K562 (cell line): ENCODE data around the gene SERTAD3. TPM values are rescaled to one million over a fixed set of nuclear protein-coding genes. Genes with fewer than 3 reads are reported as not detected.

ENCODE experiments used
- BHLHE40 ChIP-seq: IDR thresholded peaks from 2 replicates; pipeline ENCODE4 v1.6.1; 2011; ENCODE audit warnings: low read length, improper control_type of control experiment
- C11orf30 ChIP-seq: fragments of 450-650 bp; IDR thresholded peaks from 2 replicates; pipeline ENCODE4 v1.6.1; 2016; ENCODE audit warnings: low read depth, mild to moderate bottlenecking
- ETV5 ChIP-seq: sonication (generic); formaldehyde crosslinking; IDR thresholded peaks from 2 replicates; pipeline ENCODE4 v1.4.0; 2020; ENCODE audit warnings: low read depth, mild to moderate bottlenecking, missing genetic modification reagents
- HLTF ChIP-seq: fragments of 450-650 bp; IDR thresholded peaks from 2 replicates; pipeline ENCODE4 v1.6.1; 2016
- HNRNPH1 ChIP-seq: fragments of 200-400 bp; formaldehyde crosslinking; optimal IDR thresholded peaks from 2 replicates; pipeline ENCODE3; 2017; ENCODE audit warnings: low read depth, mild to moderate bottlenecking, low read length, moderate library complexity
- MTF1 ChIP-seq: fragments of 250-450 bp; sonication (Bioruptor Pico); IDR thresholded peaks from 2 replicates; pipeline ENCODE4 v1.9.0; 2021; ENCODE audit warnings: moderate library complexity, mild to moderate bottlenecking, inconsistent platforms, borderline replicate concordance
- NR1H2 ChIP-seq: sonication (generic); formaldehyde crosslinking; IDR thresholded peaks from 2 replicates; pipeline ENCODE4 v1.4.0; 2020; ENCODE audit warnings: mild to moderate bottlenecking, missing genetic modification reagents
- NRF1 ChIP-seq, 2 experiments: fragments of 450-650 bp; IDR thresholded peaks in 1 of 2; conservative IDR thresholded peaks in 1 of 2; 2 replicates each; pipeline ENCODE4 v1.6.1; 2014; ENCODE audit warnings: mild to moderate bottlenecking in 2 of 2
- RBBP5 ChIP-seq: fragments of 200-600 bp; sonication (generic); IDR thresholded peaks from 2 replicates; pipeline ENCODE4 v1.6.1; 2012; ENCODE audit warnings: borderline replicate concordance, mild to moderate bottlenecking, low read length, control low read depth, inconsistent platforms; ENCODE audit not compliant: insufficient read depth, poor library complexity, severe bottlenecking
- SMAD3 ChIP-seq: fragments of 450-650 bp; formaldehyde crosslinking; conservative IDR thresholded peaks from 2 replicates; pipeline ENCODE4 v1.4.0; 2020; ENCODE audit warnings: mild to moderate bottlenecking
- SMARCE1 ChIP-seq: fragments of 450-650 bp; IDR thresholded peaks from 2 replicates; pipeline ENCODE4 v1.7.1; 2016; ENCODE audit warnings: mild to moderate bottlenecking
- SRSF9 ChIP-seq: fragments of 200-400 bp; formaldehyde crosslinking; IDR thresholded peaks from 2 replicates; pipeline ENCODE4 v1.6.1; 2017; ENCODE audit warnings: low read depth, low read length, borderline replicate concordance
- ZNF431 ChIP-seq: sonication (generic); formaldehyde crosslinking; IDR thresholded peaks from 2 replicates; pipeline ENCODE4 v1.8.0; 2022; ENCODE audit warnings: mild to moderate bottlenecking, missing genetic modification reagents
- polyA plus RNA-seq, 8 experiments: library from polyadenylated mRNA; depleted of rRNA in 4 of 8; stranded (reverse) in 5 of 8; unstranded in 3 of 8; fragments of >200 nt; fragmentation: Nextera tagmentation in 2 of 8; fragmentation: Illumina TruSeq in 1 of 8; extraction: Ambion mirVana in 2 of 8; extraction: Trizol in 1 of 8; gene quantifications; 2 replicates each; pipeline versions ENCODE4 v1.2.1 to v1.2.3, GENCODE V29; 2011 to 2014; ENCODE audit warnings: inconsistent platforms in 1 of 8, missing spikeins in 1 of 8
- total RNA-seq, 7 experiments: library from RNA; depleted of rRNA in 6 of 7; stranded (reverse); fragments of >200 nt in 6 of 7; fragmentation: Illumina TruSeq in 2 of 7; extraction: Trizol in 2 of 7; gene quantifications; 2 replicates each; pipeline versions ENCODE4 v1.2.1 to v1.2.3, GENCODE V29; 2011 to 2021; ENCODE audit warnings: low replicate concordance in 1 of 7
- TF ChIP-seq, protein P1 (sequence below): sonication (generic); formaldehyde crosslinking; IDR thresholded peaks from 2 replicates; pipeline ENCODE4 v1.8.1; 2023; ENCODE audit warnings: missing genetic modification reagents, mild to moderate bottlenecking, borderline replicate concordance
- TF ChIP-seq, protein P2 (sequence below), 2 experiments: fragments of 450-650 bp; conservative IDR thresholded peaks; 2 replicates each; pipeline ENCODE4 v1.6.1; 2017; ENCODE audit warnings: mild to moderate bottlenecking in 2 of 2, moderate library complexity in 2 of 2
- TF ChIP-seq, protein P3 (sequence below): fragments of 250-450 bp; sonication (Bioruptor Pico); IDR thresholded peaks from 2 replicates; pipeline ENCODE4 v1.8.0; 2022; ENCODE audit warnings: moderate library complexity, mild to moderate bottlenecking, inconsistent platforms
- TF ChIP-seq, protein P4 (sequence below): fragments of 250-450 bp; sonication (Bioruptor Pico); IDR thresholded peaks from 2 replicates; pipeline ENCODE4 v1.8.0; 2022; ENCODE audit warnings: moderate library complexity, mild to moderate bottlenecking, inconsistent platforms
- TF ChIP-seq, protein P5 (sequence below): fragments of 250-450 bp; sonication (Bioruptor Pico); IDR thresholded peaks from 2 replicates; pipeline ENCODE4 v1.6.1; 2021; ENCODE audit warnings: mild to moderate bottlenecking

The SERTAD3 gene
- total and polyA plus RNA-seq, 9 of the 15 experiments (the other 6 are each of a cell fraction or from before 2014, with no cell fraction given): 5.4 to 28.9 (median 17.5) TPM

DNA sequence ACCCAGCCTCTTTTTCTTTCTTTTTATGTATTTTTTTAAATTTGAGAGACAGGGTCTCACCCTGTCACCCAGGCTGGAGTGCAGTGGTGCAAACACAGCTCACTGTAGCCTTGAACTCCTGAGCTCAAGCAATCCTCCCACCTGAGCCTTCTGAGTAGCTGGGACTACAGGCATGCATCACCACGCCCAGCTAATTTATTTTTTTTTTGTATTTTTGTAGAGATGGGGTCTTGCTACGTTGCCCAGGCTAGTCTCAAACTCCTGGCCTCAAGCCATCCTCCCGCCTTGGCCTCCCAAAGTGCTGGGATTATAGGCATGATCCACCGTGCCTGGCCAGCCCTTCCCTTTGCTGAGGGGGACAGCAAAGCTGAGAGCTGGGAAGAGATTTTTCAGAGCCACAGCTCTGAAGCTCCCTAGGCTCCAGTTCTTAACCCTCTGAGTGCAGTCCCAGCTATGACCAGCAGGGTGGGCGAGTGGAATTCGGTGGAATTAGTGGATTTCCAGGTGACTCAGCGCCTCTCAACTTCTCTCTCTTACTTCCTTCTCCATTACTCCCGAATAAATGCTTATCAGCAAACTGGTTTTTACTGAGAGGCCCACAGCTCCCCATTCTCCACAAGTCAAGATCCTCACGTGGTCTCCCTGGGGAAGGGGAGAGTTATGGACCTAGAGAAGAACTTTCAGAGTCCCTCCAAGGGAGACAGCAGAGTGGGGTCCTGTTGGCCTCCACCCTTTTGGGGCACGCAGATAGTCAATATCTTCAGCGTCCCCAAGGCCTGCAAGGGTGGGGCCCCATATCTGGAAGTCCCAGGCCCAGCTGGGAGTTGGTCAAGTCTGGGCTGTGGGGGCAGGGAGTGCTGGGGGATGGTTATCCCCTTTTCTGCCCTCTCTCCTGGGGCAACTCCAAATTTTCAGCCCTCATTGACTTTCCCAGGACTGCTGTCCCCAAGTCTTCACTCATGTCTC, 20.2 kb upstream of the SERTAD3 start (continued):
- TF ChIP-seq, protein P1, sequence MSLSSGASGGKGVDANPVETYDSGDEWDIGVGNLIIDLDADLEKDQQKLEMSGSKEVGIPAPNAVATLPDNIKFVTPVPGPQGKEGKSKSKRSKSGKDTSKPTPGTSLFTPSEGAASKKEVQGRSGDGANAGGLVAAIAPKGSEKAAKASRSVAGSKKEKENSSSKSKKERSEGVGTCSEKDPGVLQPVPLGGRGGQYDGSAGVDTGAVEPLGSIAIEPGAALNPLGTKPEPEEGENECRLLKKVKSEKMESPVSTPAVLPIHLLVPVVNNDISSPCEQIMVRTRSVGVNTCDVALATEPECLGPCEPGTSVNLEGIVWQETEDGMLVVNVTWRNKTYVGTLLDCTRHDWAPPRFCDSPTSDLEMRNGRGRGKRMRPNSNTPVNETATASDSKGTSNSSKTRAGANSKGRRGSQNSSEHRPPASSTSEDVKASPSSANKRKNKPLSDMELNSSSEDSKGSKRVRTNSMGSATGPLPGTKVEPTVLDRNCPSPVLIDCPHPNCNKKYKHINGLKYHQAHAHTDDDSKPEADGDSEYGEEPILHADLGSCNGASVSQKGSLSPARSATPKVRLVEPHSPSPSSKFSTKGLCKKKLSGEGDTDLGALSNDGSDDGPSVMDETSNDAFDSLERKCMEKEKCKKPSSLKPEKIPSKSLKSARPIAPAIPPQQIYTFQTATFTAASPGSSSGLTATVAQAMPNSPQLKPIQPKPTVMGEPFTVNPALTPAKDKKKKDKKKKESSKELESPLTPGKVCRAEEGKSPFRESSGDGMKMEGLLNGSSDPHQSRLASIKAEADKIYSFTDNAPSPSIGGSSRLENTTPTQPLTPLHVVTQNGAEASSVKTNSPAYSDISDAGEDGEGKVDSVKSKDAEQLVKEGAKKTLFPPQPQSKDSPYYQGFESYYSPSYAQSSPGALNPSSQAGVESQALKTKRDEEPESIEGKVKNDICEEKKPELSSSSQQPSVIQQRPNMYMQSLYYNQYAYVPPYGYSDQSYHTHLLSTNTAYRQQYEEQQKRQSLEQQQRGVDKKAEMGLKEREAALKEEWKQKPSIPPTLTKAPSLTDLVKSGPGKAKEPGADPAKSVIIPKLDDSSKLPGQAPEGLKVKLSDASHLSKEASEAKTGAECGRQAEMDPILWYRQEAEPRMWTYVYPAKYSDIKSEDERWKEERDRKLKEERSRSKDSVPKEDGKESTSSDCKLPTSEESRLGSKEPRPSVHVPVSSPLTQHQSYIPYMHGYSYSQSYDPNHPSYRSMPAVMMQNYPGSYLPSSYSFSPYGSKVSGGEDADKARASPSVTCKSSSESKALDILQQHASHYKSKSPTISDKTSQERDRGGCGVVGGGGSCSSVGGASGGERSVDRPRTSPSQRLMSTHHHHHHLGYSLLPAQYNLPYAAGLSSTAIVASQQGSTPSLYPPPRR (CRISPR knock-in tag): no peak
- TF ChIP-seq, protein P2, sequence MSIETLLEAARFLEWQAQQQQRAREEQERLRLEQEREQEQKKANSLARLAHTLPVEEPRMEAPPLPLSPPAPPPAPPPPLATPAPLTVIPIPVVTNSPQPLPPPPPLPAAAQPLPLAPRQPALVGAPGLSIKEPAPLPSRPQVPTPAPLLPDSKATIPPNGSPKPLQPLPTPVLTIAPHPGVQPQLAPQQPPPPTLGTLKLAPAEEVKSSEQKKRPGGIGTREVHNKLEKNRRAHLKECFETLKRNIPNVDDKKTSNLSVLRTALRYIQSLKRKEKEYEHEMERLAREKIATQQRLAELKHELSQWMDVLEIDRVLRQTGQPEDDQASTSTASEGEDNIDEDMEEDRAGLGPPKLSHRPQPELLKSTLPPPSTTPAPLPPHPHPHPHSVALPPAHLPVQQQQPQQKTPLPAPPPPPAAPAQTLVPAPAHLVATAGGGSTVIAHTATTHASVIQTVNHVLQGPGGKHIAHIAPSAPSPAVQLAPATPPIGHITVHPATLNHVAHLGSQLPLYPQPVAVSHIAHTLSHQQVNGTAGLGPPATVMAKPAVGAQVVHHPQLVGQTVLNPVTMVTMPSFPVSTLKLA (conservative IDR thresholded peaks at IDR 0.05): peak; percentile 74 to 85
- TF ChIP-seq, protein P3, sequence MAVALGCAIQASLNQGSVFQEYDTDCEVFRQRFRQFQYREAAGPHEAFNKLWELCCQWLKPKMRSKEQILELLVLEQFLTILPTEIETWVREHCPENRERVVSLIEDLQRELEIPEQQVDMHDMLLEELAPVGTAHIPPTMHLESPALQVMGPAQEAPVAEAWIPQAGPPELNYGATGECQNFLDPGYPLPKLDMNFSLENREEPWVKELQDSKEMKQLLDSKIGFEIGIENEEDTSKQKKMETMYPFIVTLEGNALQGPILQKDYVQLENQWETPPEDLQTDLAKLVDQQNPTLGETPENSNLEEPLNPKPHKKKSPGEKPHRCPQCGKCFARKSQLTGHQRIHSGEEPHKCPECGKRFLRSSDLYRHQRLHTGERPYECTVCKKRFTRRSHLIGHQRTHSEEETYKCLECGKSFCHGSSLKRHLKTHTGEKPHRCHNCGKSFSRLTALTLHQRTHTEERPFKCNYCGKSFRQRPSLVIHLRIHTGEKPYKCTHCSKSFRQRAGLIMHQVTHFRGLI (CRISPR knock-in tag): no peak
- TF ChIP-seq ETV5 (CRISPR knock-in tag): no peak
- TF ChIP-seq NR1H2: no peak
- 0 out of 2 replicates have a peak, but pooled peaks have one; percentile 1 for TF ChIP-seq HLTF
- TF ChIP-seq BHLHE40: peak; percentile 63
- TF ChIP-seq SMARCE1: peak; percentile 88
- TF ChIP-seq, protein P4, sequence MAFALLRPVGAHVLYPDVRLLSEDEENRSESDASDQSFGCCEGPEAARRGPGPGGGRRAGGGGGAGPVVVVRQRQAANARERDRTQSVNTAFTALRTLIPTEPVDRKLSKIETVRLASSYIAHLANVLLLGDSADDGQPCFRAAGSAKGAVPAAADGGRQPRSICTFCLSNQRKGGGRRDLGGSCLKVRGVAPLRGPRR: no peak
- TF ChIP-seq NRF1 (conservative IDR thresholded peaks at IDR 0.05 in 1 of 2, IDR thresholded peaks at IDR 0.05 in 1 of 2): no peak; a peak in 1 of 4 replicates
- TF ChIP-seq C11orf30: peak; percentile 96
- no peak for TF ChIP-seq SMAD3
- TF ChIP-seq, protein P5, sequence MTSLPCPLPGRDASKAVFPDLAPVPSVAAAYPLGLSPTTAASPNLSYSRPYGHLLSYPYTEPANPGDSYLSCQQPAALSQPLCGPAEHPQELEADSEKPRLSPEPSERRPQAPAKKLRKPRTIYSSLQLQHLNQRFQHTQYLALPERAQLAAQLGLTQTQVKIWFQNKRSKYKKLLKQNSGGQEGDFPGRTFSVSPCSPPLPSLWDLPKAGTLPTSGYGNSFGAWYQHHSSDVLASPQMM (CRISPR knock-in tag): no peak
- TF ChIP-seq MTF1: no peak
- TF ChIP-seq SRSF9: no peak
- TF ChIP-seq HNRNPH1: no peak
- peak; percentile 27 for TF ChIP-seq ZNF431
- TF ChIP-seq RBBP5: no peak
